Measurements from ENCODE around the gene GTF2F2. TPM values are rescaled to one million over a fixed set of nuclear protein-coding genes. Genes with fewer than 3 reads are reported as not detected.

The GTF2F2 gene
- total RNA-seq, 1 experiment from 2014 or later = 40.1 TPM

DNA sequence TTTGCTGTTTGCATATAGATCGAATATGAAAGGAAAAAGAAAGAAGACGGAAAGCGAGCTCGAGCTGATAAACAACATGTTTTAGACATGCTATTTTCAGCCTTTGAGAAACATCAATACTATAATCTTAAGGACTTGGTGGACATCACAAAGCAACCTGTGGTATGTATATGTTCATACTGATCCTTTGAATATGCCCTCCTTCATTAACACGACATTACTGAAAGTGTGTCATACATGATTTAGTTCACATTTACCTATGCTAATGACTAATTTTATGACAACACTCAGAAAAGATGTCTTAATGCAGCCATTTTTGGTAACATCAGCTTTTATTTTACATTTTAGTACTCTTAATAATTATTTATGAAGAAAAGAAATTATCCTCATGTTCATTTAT, 146.9 kb downstream of the GTF2F2 start:
- H3K79me2 ChIP-seq (ENCODE audit: insufficient read depth, low read length) = peaks cover 9% of the 10 kb centered on the region; the same call in 1 of the 2 replicates
- no peaks in the 10 kb centered on the region; the same call in 1 of the 2 replicates for H3K9me2 ChIP-seq (ENCODE audit: insufficient read depth)
- TF ChIP-seq RAD21 (IDR thresholded peaks at IDR 0.05; ENCODE audit: low read depth) (no peak), FOSL1 (IDR thresholded peaks at IDR 0.05; ENCODE audit: low read depth) (no peak), SRF (IDR thresholded peaks at IDR 0.05; ENCODE audit: low read depth) (no peak), ZFX (IDR thresholded peaks at IDR 0.05) (no peak), EGR1 (IDR thresholded peaks at IDR 0.05; ENCODE audit: low read depth) (no peak), TCF7L2 (IDR thresholded peaks at IDR 0.05; ENCODE audit: borderline replicate concordance, extremely low read depth, insufficient read depth, insufficient read length) (no peak), EZH2 (IDR thresholded peaks at IDR 0.05) (no peak), CBX3 (IDR thresholded peaks at IDR 0.05; ENCODE audit: low read depth) (no peak), CEBPB (IDR thresholded peaks at IDR 0.05; ENCODE audit: low read depth) (no peak), SP1 (IDR thresholded peaks at IDR 0.05; ENCODE audit: low read depth) (no peak), JUND (IDR thresholded peaks at IDR 0.05) (no peak), ZNF274 (IDR thresholded peaks at IDR 0.05; ENCODE audit: low read depth, low read length) (no peak), EZH2phosphoT487 (IDR thresholded peaks at IDR 0.05; ENCODE audit: borderline replicate concordance) (no peak)
- TF ChIP-seq, protein P1, sequence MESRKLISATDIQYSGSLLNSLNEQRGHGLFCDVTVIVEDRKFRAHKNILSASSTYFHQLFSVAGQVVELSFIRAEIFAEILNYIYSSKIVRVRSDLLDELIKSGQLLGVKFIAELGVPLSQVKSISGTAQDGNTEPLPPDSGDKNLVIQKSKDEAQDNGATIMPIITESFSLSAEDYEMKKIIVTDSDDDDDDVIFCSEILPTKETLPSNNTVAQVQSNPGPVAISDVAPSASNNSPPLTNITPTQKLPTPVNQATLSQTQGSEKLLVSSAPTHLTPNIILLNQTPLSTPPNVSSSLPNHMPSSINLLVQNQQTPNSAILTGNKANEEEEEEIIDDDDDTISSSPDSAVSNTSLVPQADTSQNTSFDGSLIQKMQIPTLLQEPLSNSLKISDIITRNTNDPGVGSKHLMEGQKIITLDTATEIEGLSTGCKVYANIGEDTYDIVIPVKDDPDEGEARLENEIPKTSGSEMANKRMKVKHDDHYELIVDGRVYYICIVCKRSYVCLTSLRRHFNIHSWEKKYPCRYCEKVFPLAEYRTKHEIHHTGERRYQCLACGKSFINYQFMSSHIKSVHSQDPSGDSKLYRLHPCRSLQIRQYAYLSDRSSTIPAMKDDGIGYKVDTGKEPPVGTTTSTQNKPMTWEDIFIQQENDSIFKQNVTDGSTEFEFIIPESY (IDR thresholded peaks at IDR 0.05; ENCODE audit: extremely low read depth, insufficient replicate concordance, low read length) = no peak
- TF ChIP-seq, protein P2, sequence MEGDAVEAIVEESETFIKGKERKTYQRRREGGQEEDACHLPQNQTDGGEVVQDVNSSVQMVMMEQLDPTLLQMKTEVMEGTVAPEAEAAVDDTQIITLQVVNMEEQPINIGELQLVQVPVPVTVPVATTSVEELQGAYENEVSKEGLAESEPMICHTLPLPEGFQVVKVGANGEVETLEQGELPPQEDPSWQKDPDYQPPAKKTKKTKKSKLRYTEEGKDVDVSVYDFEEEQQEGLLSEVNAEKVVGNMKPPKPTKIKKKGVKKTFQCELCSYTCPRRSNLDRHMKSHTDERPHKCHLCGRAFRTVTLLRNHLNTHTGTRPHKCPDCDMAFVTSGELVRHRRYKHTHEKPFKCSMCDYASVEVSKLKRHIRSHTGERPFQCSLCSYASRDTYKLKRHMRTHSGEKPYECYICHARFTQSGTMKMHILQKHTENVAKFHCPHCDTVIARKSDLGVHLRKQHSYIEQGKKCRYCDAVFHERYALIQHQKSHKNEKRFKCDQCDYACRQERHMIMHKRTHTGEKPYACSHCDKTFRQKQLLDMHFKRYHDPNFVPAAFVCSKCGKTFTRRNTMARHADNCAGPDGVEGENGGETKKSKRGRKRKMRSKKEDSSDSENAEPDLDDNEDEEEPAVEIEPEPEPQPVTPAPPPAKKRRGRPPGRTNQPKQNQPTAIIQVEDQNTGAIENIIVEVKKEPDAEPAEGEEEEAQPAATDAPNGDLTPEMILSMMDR (IDR thresholded peaks at IDR 0.05 in 2 of 3, conservative IDR thresholded peaks at IDR 0.05 in 1 of 3; ENCODE audit: borderline replicate concordance in 1 of 3, insufficient read depth in 1 of 3, low read depth in 2 of 3, low read length in 2 of 3) = no peak
- TF ChIP-seq, protein P3, sequence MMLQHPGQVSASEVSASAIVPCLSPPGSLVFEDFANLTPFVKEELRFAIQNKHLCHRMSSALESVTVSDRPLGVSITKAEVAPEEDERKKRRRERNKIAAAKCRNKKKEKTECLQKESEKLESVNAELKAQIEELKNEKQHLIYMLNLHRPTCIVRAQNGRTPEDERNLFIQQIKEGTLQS (IDR thresholded peaks at IDR 0.05) = no peak
- H2AFZ ChIP-seq (ENCODE audit: low read depth, low read length, poor library complexity, severe bottlenecking) = no peak overlapping the region
- intact Hi-C loops (cut with micrococcal nuclease) = no loop called here
- ChIA-PET POLR2A (no interaction called here), RAD21 (ENCODE audit: low non-redundant PET in 1 of 2, low total read pairs in 2 of 2, uncharacterized antibody in 2 of 2, unreplicated experiment in 2 of 2) (interaction anchor here in 1 of 2 experiments (0.7 kb wide), 1 partner anchor 15 kb away, joined by 3 read pairs; no protein-coding TSS in a partner anchor), CTCF (no interaction called here)
- H3K9ac ChIP-seq (ENCODE audit: low read length) = no peak overlapping the region
- H3K4me3 ChIP-seq (replicated peaks in 1 of 2; ENCODE audit: low read depth in 1 of 2, low read length in 2 of 2) = no peak overlapping the region
- H3K4me1 ChIP-seq (ENCODE audit: control insufficient read depth in 1 of 2, insufficient read depth in 2 of 2, low read length in 2 of 2) = peaks cover 6 to 20% of the 10 kb centered on the region in 2 experiments; a peak in 3 of 4 replicates
- no TSS peak for BruUV-seq (replicated peaks)
- H3K36me3 ChIP-seq (ENCODE audit: control insufficient read depth in 1 of 2, insufficient read depth in 2 of 2, low read length in 2 of 2) = peaks cover 0 to 2% of the 10 kb centered on the region in 2 experiments; a peak in 1 of 4 replicates
- DNase-seq (ENCODE audit: low read depth, low spot score) = no peak
- no peaks in the 10 kb centered on the region for H3K9me3 ChIP-seq (ENCODE audit: control insufficient read depth in 1 of 2, insufficient read depth in 1 of 2, low read depth in 1 of 2, low read length in 2 of 2)
- no peak overlapping the region for H3K27ac ChIP-seq (ENCODE audit: low read depth, low read length)
- H3K4me2 ChIP-seq (ENCODE audit: low read length) = no peak overlapping the region
- H4K20me1 ChIP-seq (ENCODE audit: insufficient read depth) = no peaks in the 10 kb centered on the region
- no peak for ATAC-seq
- no peaks in the 10 kb centered on the region for H3K27me3 ChIP-seq (ENCODE audit: insufficient read depth, low read length)

Data from HCT116 (cell line).